ENCODE results near the gene HOXD8.

HOXD8 gene

DNA sequence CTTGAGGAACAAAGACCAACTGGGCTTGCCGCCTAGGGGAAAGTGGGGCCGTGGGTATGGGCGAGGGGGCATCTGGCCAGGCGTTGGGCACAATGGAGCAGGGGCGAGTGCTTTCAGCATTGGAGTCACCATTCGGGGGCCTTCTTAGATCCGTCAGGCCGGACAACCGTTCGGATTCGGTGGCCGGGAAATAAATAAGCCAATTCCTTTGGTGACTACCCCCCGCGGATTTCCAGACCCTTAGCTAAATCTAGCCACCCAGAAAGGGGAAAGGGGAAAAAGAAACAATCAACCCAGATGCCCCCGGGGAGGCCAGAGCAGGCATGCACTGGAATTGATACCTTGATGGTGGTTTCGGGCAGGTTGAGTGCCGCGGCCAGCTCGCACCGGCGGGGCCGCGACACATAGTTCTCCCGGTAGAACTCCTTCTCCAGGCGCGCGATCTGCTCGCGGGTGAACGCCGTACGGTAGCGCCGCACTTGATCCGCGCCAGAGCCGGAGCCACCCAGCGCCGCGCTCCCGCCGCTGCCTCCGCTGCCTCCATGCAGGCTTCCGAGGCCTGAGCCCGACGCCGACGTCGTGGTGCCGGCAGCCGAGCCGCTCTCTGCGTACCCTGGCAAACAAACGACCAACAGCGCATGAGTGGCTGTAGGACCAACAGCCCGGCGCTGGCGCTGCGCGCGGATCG lies 47.5 kb upstream of the HOXD8 start:
- H3K27me3 Mint-ChIP-seq (ENCODE audit: low read depth) = peaks cover 97% of the 10 kb centered on the region
- TF ChIP-seq, protein P1, sequence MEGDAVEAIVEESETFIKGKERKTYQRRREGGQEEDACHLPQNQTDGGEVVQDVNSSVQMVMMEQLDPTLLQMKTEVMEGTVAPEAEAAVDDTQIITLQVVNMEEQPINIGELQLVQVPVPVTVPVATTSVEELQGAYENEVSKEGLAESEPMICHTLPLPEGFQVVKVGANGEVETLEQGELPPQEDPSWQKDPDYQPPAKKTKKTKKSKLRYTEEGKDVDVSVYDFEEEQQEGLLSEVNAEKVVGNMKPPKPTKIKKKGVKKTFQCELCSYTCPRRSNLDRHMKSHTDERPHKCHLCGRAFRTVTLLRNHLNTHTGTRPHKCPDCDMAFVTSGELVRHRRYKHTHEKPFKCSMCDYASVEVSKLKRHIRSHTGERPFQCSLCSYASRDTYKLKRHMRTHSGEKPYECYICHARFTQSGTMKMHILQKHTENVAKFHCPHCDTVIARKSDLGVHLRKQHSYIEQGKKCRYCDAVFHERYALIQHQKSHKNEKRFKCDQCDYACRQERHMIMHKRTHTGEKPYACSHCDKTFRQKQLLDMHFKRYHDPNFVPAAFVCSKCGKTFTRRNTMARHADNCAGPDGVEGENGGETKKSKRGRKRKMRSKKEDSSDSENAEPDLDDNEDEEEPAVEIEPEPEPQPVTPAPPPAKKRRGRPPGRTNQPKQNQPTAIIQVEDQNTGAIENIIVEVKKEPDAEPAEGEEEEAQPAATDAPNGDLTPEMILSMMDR (IDR thresholded peaks at IDR 0.05; ENCODE audit: unreplicated experiment in 3 of 3) = no peak

DNA sequence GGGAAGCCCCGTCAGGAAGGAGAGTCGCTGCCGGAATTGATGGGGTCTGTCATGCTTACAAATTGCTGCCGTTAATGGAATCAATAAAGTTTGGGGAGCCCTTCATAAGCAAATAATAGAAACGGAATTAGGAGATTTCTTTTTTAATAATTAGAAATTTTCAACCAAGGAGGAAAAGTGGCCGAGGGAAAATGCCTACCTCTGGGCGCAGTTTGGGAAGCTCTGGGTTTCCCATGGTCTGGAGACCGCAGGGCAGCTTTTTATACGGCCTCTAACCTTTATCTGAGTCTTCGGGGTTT lies 47.0 kb upstream of the HOXD8 start:
- TF ChIP-seq, protein P1 (IDR thresholded peaks at IDR 0.05; ENCODE audit: unreplicated experiment in 3 of 3) = no peak
- Mint-ChIP-seq H3K36me3 (ENCODE audit: low read depth) (no peaks in the 10 kb centered on the region), H3K9me3 (peaks cover 6% of the 10 kb centered on the region), H3K4me3 (peak overlapping the region in 2 of 3 experiments; percentile 15 to 50), H3K27me3 (ENCODE audit: low read depth) (peaks cover 97% of the 10 kb centered on the region), H3K27ac (no peak overlapping the region), H3K4me1 (peaks cover 43% of the 10 kb centered on the region)

More for the DNA sequence above, 47.5 kb upstream of the HOXD8 start:
- Mint-ChIP-seq H3K4me1 (peaks cover 43% of the 10 kb centered on the region), H3K27ac (no peak overlapping the region), H3K9me3 (peaks cover 5% of the 10 kb centered on the region), H3K36me3 (ENCODE audit: low read depth) (no peaks in the 10 kb centered on the region), H3K4me3 (peak overlapping the region in 1 of 3 experiments; percentile 15)

DNA sequence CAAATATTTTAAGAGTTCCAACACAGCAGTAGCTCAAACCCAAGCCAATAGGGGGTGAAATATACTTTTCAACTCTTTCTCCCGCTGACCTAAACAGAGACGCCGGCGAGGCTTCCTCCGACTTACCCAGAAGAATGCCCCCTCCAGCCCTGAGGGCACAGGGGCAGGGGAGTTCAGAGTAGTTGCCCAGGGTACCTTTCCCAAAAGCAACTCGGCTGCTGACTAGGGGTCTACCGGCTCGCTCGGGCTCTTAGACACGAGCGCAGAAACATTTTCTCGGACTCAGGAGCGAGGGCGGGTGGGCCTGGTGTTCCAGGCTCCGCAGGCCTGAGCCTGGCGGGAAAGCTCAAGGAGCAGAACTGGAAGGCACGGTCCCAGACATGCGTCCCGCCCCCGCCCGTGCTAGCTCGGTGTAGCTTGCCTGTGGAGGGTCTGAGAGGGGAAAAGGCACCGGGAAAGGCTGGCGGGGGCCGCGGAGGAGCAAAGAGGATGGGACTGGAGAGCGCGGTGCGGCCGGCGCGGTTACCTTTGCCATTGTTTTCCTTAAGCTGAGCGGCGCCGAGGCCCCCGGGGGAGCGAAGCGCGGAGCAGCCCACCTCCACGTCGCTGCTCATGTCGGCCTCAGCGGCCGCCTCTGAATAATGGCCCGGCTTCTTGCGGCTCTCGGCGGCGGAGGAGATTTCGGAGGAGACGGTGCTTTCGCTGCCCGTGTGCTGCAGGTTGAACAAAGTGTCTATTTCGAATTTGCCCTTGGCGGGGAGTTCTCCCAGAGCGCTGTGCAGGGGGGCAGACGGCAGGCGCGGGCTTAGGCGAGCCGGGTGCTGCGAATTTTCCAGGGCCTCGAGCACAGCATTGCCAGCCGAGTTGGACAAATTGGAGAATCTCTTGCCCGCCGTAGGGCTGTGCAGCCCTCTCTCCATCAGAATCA lies 46.4 kb upstream of the HOXD8 start:
- H3K9me3 Mint-ChIP-seq = peaks cover 6% of the 10 kb centered on the region
- no peak overlapping the region for H3K27ac Mint-ChIP-seq
- H3K4me3 Mint-ChIP-seq = peak overlapping the region in 2 of 3 experiments; percentile 36 to 50
- H3K27me3 Mint-ChIP-seq (ENCODE audit: low read depth) = peaks cover 100% of the 10 kb centered on the region
- TF ChIP-seq, protein P1 (IDR thresholded peaks at IDR 0.05; ENCODE audit: unreplicated experiment in 3 of 3) = no peak
- H3K4me1 Mint-ChIP-seq = peaks cover 44% of the 10 kb centered on the region
- no peaks in the 10 kb centered on the region for H3K36me3 Mint-ChIP-seq (ENCODE audit: low read depth)

DNA sequence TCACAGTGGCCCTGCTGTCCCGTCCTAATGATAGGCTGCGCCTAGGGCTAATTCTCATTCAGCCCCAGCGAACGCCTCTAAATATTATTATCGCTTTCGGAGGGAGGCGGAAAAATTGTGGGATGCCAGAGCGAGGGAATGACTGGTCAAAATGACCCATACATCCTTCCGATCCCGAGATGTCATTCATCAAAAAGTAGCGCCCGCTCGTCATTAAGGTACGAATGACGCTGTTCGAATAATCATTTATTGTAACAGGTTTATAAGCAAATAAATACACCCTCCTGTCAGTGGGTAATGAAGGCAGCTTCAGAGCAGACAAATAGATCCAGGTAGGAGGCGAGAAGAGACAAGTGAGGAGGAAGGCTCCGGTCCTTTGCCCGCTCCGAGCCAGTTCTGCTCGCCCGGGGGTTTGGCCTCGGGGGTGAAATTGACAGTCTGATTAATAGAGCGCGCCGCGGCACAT lies 45.7 kb upstream of the HOXD8 start, which contains the start of gene EVX2:
EVX2 (minus strand) TSS at position 167 of the 466 bp plus-strand sequence. CDS start 186 bp downstream, outside the sequence.
- H3K27ac Mint-ChIP-seq = no peak within 1 kb of the TSS
- peaks cover 6% of the 10 kb centered on the region for H3K9me3 Mint-ChIP-seq
- peaks cover 45% of the 10 kb centered on the region for H3K4me1 Mint-ChIP-seq
- H3K36me3 Mint-ChIP-seq (ENCODE audit: low read depth) = no peaks in the 10 kb centered on the region
- peak within 1 kb of the TSS in 2 of 3 experiments; percentile 50 for H3K4me3 Mint-ChIP-seq
- TF ChIP-seq, protein P1 (IDR thresholded peaks at IDR 0.05; ENCODE audit: unreplicated experiment in 3 of 3) = no peak
- H3K27me3 Mint-ChIP-seq (ENCODE audit: low read depth) = peaks cover 100% of the 10 kb centered on the region

DNA sequence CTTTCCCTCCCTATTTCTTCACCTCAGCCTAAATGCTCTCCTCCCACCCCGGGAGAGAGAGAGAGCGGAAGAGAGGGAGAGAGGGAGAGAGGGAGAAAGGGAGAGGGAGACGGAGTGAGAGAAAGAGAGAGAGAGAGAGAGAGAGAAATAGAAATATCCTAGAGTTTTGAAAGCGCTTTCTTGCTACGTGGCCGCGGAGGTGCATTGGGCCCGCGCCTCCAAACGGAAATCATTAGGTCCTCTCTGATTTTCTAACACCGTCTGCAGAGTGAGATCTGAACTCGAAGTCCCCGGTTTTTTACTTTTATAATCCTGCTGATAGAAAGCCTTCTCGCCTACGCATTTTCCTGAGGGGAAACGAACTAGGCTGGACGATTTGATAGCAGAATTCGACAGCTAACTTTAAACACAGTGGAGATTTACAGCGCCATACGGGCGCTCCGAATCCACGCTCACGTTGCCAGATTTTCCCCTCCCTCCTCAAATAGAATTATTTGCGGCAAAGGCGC lies 44.8 kb upstream of the HOXD8 start:
- Mint-ChIP-seq H3K27me3 (ENCODE audit: low read depth) (peaks cover 100% of the 10 kb centered on the region), H3K27ac (no peak overlapping the region), H3K4me3 (peak overlapping the region in 2 of 3 experiments; percentile 40 to 50), H3K9me3 (peaks cover 6% of the 10 kb centered on the region), H3K36me3 (ENCODE audit: low read depth) (no peaks in the 10 kb centered on the region), H3K4me1 (peaks cover 37% of the 10 kb centered on the region)
- TF ChIP-seq, protein P1 (IDR thresholded peaks at IDR 0.05; ENCODE audit: unreplicated experiment in 3 of 3) = no peak
